ENCODE measurements around the gene COBLL1. TPM values are rescaled to one million over a fixed set of nuclear protein-coding genes. Genes with fewer than 3 reads are reported as not detected.

The COBLL1 gene
- total RNA-seq, 1 experiment from 2014 or later, result 3.5 TPM

DNA sequence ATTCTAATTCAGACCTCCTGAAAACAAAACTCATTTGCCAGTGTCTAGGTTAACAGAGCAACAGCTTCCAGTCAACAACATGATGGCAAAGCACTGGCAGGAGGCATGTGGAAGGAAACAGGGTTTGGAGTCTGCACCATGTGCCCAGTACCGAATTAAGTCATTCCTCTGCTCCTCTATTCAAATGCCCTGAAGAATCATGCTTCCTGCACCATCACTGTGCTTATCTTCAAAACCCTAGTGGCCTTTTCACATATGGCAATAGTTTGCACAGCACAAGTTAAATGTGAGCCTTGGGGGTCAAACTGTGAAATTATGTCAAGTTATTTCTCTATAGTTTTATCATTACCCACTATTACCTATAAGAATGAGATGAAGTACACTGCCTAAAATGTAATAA, 145.0 kb downstream of the COBLL1 start:
- no peaks in the 10 kb centered on the region for H3K36me3 ChIP-seq (replicated peaks; ENCODE audit: control insufficient read depth, insufficient read depth, low read length)
- H3K4me3 ChIP-seq (ENCODE audit: insufficient read depth, low read depth, low read length), result no peak overlapping the region
- DNase-seq, result no peak
- H3K27me3 ChIP-seq (ENCODE audit: control insufficient read depth, insufficient read depth, low read length), result no peaks in the 10 kb centered on the region

DNA sequence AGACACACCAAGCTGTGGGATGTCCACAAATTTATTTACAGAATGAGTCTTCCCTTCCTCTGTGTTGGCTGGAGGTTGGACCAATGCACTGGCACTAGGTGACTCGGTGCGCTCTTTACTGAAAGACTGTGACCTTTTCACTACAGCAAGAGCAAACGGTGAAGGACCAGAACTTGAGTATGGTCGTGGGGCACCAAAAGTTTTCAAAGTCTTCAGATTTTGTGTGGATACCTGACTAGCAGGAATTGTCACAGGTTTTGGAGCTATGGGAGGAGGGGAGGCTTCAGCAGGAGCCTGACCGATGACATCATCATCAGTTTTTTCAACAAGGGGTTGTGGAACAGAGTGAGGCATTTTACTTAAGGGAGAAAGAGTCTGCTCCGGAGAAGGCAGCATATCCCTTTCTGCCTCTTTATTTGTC, 147.3 kb downstream of the COBLL1 start:
- H3K36me3 ChIP-seq (replicated peaks; ENCODE audit: control insufficient read depth, insufficient read depth, low read length), result no peaks in the 10 kb centered on the region
- H3K4me3 ChIP-seq (ENCODE audit: insufficient read depth, low read depth, low read length), result no peak overlapping the region
- no peaks in the 10 kb centered on the region for H3K27me3 ChIP-seq (ENCODE audit: control insufficient read depth, insufficient read depth, low read length)
- DNase-seq, result no peak

GRCh38 chr2:164693834-164694233, 147.8 kb downstream of the COBLL1 start:
- no peaks in the 10 kb centered on the region for H3K27me3 ChIP-seq (ENCODE audit: control insufficient read depth, insufficient read depth, low read length)
- H3K4me3 ChIP-seq (ENCODE audit: insufficient read depth, low read depth, low read length), result no peak overlapping the region
- no peak for DNase-seq
- H3K36me3 ChIP-seq (replicated peaks; ENCODE audit: control insufficient read depth, insufficient read depth, low read length), result no peaks in the 10 kb centered on the region

DNA sequence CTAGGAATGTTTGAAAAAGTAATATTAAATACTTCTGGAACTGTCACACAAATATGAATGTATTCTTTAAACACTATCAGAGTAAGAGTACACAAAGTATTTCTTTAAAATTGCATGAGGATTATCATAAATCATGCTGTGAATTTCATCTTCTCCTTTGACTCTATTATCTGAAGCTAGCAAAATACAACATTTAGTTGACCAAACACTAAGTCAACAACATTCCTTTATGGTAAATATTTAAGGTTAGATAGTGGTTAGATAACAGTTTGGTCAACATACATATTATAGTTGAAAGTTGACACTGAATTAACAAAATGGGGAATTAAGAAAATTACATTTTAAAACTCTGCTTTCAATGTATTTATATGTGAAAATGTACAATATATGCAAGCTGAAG, 148.2 kb downstream of the COBLL1 start:
- Histone ChIP-seq H3K4me3 (ENCODE audit: insufficient read depth, low read depth, low read length) (no peak overlapping the region), H3K27me3 (ENCODE audit: control insufficient read depth, insufficient read depth, low read length) (no peaks in the 10 kb centered on the region), H3K36me3 (replicated peaks; ENCODE audit: control insufficient read depth, insufficient read depth, low read length) (no peaks in the 10 kb centered on the region)
- DNase-seq, result no peak

GRCh38 chr2:164692958-164693357, 148.7 kb downstream of the COBLL1 start:
- Histone ChIP-seq H3K4me3 (ENCODE audit: insufficient read depth, low read depth, low read length) (no peak overlapping the region), H3K36me3 (replicated peaks; ENCODE audit: control insufficient read depth, insufficient read depth, low read length) (no peaks in the 10 kb centered on the region), H3K27me3 (ENCODE audit: control insufficient read depth, insufficient read depth, low read length) (no peaks in the 10 kb centered on the region)
- no peak for DNase-seq

- Histone ChIP-seq H3K4me3 (ENCODE audit: insufficient read depth, low read depth, low read length) (no peak overlapping the region), H3K36me3 (replicated peaks; ENCODE audit: control insufficient read depth, insufficient read depth, low read length) (no peaks in the 10 kb centered on the region), H3K27me3 (ENCODE audit: control insufficient read depth, insufficient read depth, low read length) (no peaks in the 10 kb centered on the region)
- no peak for DNase-seq
These were observed 149.5 kb downstream of the COBLL1 start for GRCh38 chr2:164692114-164692513.

GRCh38 chr2:164691346-164691887, 150.2 kb downstream of the COBLL1 start:
- Histone ChIP-seq H3K4me3 (ENCODE audit: insufficient read depth, low read depth, low read length) (no peak overlapping the region), H3K27me3 (ENCODE audit: control insufficient read depth, insufficient read depth, low read length) (no peaks in the 10 kb centered on the region), H3K36me3 (replicated peaks; ENCODE audit: control insufficient read depth, insufficient read depth, low read length) (no peaks in the 10 kb centered on the region)
- no peak for DNase-seq

- no peak overlapping the region for H3K4me3 ChIP-seq (ENCODE audit: insufficient read depth, low read depth, low read length)
- no peaks in the 10 kb centered on the region for H3K36me3 ChIP-seq (replicated peaks; ENCODE audit: control insufficient read depth, insufficient read depth, low read length)
- no peaks in the 10 kb centered on the region for H3K27me3 ChIP-seq (ENCODE audit: control insufficient read depth, insufficient read depth, low read length)
- no peak for DNase-seq
These were observed 151.3 kb downstream of the COBLL1 start for GRCh38 chr2:164690361-164690760.

DNA sequence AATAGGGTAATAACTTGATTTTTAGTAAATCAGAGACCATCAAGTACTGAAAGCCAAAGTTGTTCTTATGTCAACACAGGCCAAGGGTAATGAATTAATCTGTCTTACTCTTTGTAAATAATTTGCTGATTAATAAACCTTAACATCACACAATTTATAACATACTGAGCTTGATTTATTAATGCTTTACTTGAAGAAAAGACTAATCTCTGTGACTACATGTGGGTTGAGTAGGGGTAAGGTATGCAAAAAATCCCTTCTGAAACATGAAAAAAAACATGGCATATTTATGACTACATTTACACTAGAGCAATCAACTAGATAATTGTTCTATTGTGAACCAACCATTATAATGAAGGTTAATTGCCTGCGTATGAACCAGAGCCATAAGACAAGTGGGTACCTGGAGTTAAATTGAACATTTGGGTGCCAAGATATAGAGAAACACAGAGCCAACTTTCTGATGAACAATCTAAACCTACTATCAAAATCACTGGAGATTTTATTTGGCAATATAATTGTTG, 152.7 kb downstream of the COBLL1 start:
- DNase-seq, result no peak
- no peaks in the 10 kb centered on the region for H3K27me3 ChIP-seq (ENCODE audit: control insufficient read depth, insufficient read depth, low read length)
- no peak overlapping the region for H3K4me3 ChIP-seq (ENCODE audit: insufficient read depth, low read depth, low read length)
- no peaks in the 10 kb centered on the region for H3K36me3 ChIP-seq (replicated peaks; ENCODE audit: control insufficient read depth, insufficient read depth, low read length)

DNA sequence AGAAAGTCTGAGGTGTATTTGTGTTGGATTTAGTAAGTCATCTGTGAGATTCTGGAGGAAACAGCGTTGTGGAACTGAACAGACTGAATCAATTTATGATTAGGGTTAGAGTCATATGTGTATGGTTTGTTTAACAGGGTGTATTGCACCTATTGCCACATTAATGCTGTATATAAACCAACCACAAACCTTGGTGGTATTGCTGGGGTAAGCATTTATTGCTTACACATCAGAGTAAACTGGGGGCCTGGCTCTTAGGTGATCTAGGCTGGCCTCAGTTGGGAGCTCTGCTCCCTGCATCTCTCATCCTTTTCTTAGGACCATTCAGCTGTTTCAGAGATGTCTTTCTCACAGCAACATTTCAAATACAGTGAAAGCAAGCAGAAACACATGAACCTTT, 160.6 kb downstream of the COBLL1 start:
- Histone ChIP-seq H3K27me3 (ENCODE audit: control insufficient read depth, insufficient read depth, low read length) (no peaks in the 10 kb centered on the region), H3K4me3 (ENCODE audit: insufficient read depth, low read depth, low read length) (no peak overlapping the region), H3K36me3 (replicated peaks; ENCODE audit: control insufficient read depth, insufficient read depth, low read length) (no peaks in the 10 kb centered on the region)
- no peak for DNase-seq

- no peaks in the 10 kb centered on the region for H3K36me3 ChIP-seq (replicated peaks; ENCODE audit: control insufficient read depth, insufficient read depth, low read length)
- no peaks in the 10 kb centered on the region for H3K27me3 ChIP-seq (ENCODE audit: control insufficient read depth, insufficient read depth, low read length)
- DNase-seq, result no peak
- no peak overlapping the region for H3K4me3 ChIP-seq (ENCODE audit: insufficient read depth, low read depth, low read length)
These were observed 162.9 kb downstream of the COBLL1 start for GRCh38 chr2:164678631-164679149.

- no peak for DNase-seq
- H3K27me3 ChIP-seq (ENCODE audit: control insufficient read depth, insufficient read depth, low read length), result no peaks in the 10 kb centered on the region
- no peaks in the 10 kb centered on the region for H3K36me3 ChIP-seq (replicated peaks; ENCODE audit: control insufficient read depth, insufficient read depth, low read length)
- no peak overlapping the region for H3K4me3 ChIP-seq (ENCODE audit: insufficient read depth, low read depth, low read length)
These were observed 163.9 kb downstream of the COBLL1 start for GRCh38 chr2:164677733-164678132.

DNA sequence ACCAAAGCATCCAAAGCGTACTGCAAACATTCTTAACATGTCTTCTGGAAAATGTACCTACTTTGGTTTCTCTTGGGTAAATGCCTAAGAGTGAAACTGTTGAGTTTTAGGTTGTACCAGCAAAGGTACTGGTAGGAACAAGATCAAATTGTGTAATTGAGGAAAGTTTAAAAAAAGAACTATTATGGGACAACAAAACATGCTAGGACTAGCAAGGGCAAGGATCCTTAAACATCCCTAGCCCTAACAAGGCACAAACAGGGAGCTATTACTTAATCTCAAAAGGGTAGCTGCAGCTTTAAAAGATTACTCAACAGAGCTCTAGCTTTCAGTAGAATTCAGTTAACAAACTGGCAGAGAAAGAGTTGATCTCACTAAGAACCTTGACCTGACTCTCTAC, 164.4 kb downstream of the COBLL1 start:
- H3K36me3 ChIP-seq (replicated peaks; ENCODE audit: control insufficient read depth, insufficient read depth, low read length), result no peaks in the 10 kb centered on the region
- H3K27me3 ChIP-seq (ENCODE audit: control insufficient read depth, insufficient read depth, low read length), result no peaks in the 10 kb centered on the region
- DNase-seq, result no peak
- H3K4me3 ChIP-seq (ENCODE audit: insufficient read depth, low read depth, low read length), result no peak overlapping the region

GRCh38 chr2:164675687-164676086, 165.9 kb downstream of the COBLL1 start:
- Histone ChIP-seq H3K36me3 (replicated peaks; ENCODE audit: control insufficient read depth, insufficient read depth, low read length) (no peaks in the 10 kb centered on the region), H3K27me3 (ENCODE audit: control insufficient read depth, insufficient read depth, low read length) (no peaks in the 10 kb centered on the region), H3K4me3 (ENCODE audit: insufficient read depth, low read depth, low read length) (no peak overlapping the region)
- no peak for DNase-seq

GRCh38 chr2:164675027-164675426, 166.6 kb downstream of the COBLL1 start:
- Histone ChIP-seq H3K4me3 (ENCODE audit: insufficient read depth, low read depth, low read length) (no peak overlapping the region), H3K36me3 (replicated peaks; ENCODE audit: control insufficient read depth, insufficient read depth, low read length) (no peaks in the 10 kb centered on the region), H3K27me3 (ENCODE audit: control insufficient read depth, insufficient read depth, low read length) (no peaks in the 10 kb centered on the region)
- DNase-seq, result no peak
